ENCODE results near the gene CACNA1I. TPM values are rescaled to one million over a fixed set of nuclear protein-coding genes. Genes with fewer than 3 reads are reported as not detected.
A peak's percentile ranks its signal among the peaks of the same experiment; 100 is the strongest.

CACNA1I gene
- total RNA-seq, 1 donor from 2014 or later, result 0.05 TPM

DNA sequence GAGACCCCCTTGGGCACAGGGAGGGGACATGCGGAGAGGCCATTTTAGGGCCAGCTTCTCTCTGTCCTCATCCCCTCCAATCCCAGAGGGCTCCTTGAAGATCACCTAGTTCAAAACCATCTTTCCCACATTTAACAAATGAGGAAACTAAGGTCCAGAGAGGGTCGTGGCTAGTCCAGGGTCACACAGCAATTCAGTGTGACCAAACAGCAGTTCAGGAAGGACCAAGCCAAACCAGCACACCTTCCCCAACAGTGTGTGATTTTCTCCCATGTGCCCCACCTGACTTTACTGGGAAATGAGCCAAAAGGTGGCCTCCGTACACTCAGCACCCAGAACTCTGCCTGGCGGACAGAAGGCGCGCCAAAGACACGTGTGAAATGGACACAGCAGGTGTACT, 51.3 kb downstream of the CACNA1I start:
- no peak for ATAC-seq
- DNase-seq (ENCODE audit: low spot score), result no peak

GRCh38 chr22:39622881-39623367, 52.4 kb downstream of the CACNA1I start:
- peak; percentile 76 for ATAC-seq
- DNase-seq (ENCODE audit: low spot score), result peak; percentile 53

DNA sequence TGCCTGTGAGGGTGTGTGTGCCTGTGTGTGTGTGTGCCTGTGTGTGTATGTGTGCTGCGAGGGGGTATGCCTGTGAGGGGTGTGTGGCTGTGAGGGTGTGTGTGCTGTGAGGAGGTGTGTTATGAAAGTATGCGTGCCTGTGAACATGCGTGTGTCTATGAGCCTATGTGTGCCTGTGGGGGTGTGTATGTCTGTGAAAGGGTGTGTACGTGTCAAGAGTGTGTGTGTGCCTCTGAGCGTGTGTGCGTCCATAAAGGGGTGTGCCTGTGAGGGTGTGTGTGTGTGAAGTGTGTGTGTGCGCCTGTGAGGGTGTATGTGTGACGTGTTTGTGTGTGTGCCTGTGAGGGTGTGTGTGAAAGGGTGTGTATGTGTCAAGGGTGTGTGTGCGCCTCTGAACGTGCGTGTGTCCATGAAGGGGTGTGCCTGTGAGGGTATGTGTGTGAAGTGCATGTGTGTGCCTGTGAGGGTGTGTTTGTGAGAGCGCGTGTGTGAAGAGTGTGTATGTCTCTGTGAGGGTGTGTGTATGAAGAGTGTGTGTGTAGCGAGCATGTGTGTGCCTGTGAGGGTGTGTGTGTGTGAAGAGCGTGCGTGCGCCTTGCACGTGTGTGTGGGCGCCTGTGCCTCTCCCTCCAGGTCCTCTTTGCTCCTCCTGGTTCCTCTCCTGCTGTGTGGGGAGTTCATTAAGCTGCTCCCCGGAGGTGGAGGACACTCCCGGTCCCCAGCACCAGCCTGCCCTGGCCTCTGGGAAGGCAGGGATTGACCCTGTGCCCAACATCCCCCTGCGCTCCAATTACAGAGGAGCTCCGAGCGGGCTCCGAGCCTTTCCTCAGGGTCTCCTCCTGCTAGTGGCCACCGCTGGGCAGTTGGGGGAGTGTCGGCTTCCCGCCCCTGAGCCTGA, 53.3 kb downstream of the CACNA1I start:
- no peak for ATAC-seq
- DNase-seq (ENCODE audit: low spot score), result no peak

GRCh38 chr22:39624501-39624821, 53.9 kb downstream of the CACNA1I start:
- no peak for DNase-seq (ENCODE audit: low spot score)
- ATAC-seq, result peak; percentile 61

DNA sequence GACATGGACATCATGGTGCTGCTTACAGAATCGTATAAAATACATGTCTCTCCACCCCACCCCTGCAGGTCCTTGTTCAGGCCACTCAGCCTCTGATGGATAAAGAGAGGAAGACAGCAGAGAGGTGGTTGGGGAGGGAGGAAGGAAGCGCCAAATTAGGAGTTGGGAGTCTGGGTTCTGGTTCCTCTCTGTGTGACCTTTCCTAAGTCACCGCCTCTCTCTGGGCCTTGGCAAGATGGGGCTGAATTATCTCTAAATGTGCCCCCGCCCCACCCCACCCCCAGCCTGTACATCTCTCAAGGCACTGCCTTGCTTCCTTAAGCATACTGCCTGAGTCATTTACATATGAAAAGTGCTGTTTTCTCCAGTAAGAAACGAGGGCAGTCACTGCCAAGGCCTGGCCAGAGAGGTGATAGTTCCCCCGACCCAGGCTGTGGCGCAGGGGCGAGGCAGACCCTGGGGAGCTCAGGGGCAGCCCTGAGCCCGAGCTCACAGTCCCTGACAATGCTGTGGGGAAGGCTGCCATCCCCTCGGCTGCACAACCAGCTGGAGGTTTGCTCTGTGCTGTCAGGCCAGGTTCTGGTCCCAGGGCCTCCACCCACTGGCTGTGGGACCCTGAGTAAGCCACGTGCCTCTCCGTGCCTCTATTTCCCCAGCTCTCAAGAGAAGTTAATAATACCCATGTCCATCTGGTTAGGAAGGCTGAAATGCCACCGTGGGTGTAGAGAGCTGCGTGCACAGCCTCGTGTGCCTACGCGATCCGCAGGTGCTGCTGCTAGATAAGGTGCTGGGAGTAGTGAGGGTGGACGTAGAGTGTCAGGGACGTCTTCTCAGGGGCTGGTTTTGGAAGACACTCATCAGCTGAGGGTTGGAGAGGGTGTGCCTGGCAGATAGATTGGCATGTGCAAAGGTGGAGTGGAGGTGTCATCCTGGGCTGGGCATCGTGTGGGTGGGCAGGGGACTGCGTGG, 55.3 kb downstream of the CACNA1I start:
- no peak for ATAC-seq
- DNase-seq (ENCODE audit: low spot score), result no peak

DNA sequence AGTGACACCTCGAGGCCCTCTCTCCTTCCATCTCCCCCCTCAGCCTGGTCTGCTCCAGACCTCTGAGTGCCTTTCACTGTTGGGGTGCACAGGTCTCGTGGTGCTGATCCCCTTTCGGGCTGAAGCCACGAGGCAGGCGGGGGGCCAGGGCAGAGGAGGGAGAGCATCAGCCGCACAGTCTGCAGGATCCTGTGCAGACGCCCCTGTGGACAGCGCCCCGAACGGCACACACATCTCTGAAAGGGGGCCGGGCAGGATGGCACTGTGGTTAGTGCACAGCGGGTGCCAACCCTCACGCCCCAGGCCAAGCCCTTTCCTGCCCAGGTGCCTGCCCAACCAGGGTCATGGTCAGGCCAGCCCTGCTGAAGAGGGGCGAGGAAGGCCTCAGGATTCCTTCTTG, 56.7 kb downstream of the CACNA1I start:
- DNase-seq (ENCODE audit: low spot score) (no peak), ATAC-seq (no peak)

DNA sequence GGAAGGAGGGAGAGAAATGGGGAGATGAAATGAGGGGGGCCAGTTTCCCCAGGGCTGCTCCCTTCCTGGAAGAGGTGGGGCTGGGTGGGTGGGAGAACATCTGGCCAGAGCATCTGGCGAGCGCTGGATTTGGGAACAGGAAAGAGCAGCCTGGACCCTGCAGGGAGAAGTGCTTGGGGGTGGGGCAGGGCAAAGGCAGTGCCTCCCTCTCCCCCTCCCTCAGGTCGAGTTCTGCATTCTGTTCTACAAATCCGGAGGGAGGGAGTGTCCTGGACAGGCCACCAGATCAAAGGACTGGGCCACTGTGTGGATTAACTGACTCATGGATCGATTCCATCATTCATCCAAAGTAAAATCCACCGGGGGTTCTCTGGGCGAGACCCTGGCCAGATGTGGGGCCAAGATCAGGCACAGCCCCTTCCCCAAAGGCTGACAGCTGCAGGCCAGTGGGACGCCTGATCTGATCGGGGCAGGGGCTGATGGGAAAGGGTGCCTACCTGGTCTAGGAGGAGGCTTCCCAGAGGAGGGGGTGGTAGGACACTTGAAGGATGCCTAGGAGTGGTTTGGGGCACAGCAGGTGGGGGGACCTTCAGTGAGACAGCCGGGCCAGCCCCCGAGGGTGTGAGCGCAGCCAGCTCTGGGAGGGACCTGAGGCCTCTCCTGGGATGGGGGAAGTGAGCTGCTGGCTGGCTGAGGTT, 57.5 kb downstream of the CACNA1I start:
- ATAC-seq (no peak), DNase-seq (ENCODE audit: low spot score) (no peak)

- ATAC-seq (no peak), DNase-seq (ENCODE audit: low spot score) (no peak)
Observed at GRCh38 chr22:39628563-39629080, 58.1 kb downstream of the CACNA1I start.

- ATAC-seq, result no peak
- DNase-seq (ENCODE audit: low spot score), result no peak
Observed at GRCh38 chr22:39629851-39630250, 59.3 kb downstream of the CACNA1I start.

DNA sequence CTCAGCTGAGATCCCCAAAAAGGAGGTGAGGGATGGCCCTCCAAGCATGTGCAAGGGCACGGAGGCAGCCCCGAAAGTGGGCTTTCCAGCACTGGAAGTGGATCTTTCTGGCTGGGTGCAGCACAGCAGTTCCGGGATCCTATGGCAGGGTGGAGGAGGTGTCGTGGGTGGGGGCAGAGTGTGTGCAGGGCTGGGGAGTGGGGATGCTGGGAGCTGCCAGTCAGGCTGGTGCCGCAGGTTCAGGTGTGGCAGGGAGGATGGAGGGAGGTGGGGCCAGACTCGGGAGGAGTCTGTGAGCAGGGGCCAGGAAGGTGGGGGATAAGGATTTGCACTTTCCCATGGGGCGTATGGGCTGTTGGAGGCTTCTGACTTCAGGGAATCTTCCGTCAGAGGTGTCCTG, 60.2 kb downstream of the CACNA1I start:
- DNase-seq (ENCODE audit: low spot score) (no peak), ATAC-seq (no peak)

DNA sequence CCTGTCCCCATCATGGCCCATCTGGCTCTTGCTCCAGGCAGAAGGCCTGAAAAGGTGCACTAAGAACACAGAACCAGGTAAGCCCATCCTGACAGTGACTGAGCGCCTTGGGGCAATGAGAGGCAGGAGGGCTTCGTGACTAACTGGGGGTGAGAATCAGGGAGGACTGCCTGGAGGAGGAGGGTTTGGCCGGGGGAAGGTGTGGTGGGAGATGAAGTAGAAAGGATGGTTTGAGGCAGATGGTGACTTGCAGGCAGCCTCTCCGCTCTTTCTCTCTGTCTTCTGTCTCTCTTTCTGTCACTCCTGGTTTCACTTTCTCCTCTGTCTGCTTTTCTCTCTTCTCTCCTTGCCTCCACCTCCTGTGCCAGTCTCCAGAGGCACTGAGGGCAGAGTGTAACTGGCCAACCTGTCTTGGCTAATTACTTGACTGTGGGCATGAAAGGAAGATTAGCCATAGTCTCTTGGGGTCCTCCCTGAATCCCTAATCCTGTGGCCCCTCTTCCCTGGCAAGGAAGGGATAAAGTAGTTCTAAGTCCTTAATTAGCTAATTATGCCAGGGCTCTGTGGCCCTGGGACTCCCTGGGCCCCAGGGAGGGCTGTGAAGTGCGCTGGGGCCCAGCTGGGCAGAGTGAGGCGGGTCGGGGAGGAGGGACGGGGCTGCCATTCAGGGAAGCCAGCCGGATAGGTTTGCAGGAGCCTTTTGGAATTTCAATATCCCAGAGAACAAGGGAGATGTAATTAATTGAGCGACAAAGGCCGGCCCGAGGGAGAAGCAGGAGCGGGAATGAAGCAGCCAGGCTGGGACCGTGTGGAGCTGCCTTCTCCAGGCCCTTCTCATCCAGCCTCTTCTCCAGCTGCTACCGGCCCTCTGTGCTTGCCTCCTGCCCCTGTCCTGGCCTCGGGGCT, 61.1 kb downstream of the CACNA1I start:
- DNase-seq (ENCODE audit: low spot score), result no peak
- ATAC-seq, result no peak

DNA sequence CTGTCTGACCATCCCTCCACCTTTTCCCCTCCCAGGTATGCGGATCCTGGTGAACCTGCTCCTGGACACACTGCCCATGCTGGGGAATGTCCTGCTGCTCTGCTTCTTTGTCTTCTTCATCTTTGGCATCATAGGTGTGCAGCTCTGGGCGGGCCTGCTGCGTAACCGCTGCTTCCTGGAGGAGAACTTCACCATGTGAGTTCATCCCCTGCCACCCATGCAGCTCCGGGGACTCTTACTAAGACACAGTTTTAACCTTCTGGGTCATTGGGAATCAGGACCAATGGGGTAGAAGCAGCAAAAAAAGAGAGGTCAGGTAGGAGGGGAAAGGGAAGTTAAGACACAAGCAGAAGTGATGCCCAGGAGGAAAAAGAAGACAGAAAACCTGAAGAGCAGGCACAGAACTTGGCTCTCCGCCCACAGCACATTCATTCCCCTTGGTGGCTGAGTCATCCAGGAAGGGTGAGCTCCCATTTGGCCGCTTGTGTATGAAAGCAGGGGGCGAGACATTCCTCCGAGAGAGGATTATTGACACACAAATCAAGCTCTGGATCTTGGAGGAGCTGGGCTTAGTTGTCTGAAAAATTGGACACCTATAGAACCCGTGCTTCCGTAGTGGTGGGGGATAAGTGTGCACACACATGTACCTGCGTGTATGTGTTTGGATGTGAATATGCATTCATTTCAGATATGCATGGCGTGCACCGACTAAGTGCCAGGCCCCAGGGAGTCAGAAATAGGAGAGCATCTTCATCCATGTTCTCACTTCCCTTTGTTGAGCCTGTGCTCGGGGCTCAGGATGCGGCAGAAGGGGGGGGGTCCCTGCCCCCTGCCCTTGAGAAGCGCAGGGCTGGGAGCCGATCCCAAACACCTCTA, 64.2 kb downstream of the CACNA1I start:
- no peak for DNase-seq (ENCODE audit: low spot score)
- no peak for ATAC-seq

- ATAC-seq (no peak), DNase-seq (ENCODE audit: low spot score) (no peak)
Observed at GRCh38 chr22:39635719-39636118, 65.2 kb downstream of the CACNA1I start.

DNA sequence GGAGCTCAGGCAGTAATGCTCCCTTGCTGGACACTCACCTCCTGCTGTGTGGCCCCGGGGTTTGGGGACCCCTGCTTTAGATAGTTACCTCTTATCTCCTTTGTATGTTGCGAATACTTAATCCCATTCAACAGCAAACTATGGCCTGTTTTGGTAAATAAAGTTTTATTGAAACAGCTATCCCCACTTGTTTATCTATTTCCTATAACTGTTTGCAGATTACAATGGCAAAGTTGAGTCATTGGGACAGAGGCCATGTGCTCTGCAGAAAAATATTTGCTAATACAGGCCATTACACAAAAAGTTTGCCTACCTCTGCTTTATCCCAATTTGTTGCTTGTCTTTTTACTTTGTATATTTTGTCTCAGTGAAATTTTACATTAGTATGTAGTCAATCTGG, 68.4 kb downstream of the CACNA1I start:
- ATAC-seq (no peak), DNase-seq (ENCODE audit: low spot score) (no peak)

DNA sequence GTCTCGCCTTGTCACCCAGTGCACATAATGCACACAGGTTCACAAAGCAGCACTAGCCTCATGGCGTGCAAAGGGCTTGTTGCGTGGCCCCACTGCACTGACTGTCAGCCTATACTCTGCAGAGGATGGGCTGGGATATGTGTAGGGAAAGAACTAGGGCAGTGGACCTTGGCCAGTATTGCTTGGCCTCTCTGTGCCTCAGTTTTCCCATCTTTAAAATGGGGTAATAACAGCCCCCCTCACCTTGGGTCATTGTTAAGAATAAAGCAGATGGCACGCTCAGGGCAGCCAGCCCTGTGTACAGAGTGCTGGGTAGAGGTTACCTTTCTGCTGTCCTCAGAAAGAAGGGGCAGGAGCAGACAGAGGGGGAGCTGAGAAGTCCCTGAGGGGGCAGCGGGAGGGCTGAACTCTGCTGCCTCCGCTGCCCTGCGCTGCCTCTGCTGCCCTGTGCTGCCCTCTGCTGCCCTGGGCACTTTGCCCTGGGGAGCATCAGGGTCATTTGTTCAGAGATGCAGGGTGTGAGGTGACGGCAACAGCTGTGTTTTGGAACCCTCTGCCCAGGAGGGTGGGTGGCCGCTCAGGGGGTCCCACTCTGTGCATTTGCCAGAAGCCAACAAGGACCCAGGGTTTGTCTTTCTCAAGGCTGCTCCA, 71.2 kb downstream of the CACNA1I start:
- no peak for ATAC-seq
- no peak for DNase-seq (ENCODE audit: low spot score)

DNA sequence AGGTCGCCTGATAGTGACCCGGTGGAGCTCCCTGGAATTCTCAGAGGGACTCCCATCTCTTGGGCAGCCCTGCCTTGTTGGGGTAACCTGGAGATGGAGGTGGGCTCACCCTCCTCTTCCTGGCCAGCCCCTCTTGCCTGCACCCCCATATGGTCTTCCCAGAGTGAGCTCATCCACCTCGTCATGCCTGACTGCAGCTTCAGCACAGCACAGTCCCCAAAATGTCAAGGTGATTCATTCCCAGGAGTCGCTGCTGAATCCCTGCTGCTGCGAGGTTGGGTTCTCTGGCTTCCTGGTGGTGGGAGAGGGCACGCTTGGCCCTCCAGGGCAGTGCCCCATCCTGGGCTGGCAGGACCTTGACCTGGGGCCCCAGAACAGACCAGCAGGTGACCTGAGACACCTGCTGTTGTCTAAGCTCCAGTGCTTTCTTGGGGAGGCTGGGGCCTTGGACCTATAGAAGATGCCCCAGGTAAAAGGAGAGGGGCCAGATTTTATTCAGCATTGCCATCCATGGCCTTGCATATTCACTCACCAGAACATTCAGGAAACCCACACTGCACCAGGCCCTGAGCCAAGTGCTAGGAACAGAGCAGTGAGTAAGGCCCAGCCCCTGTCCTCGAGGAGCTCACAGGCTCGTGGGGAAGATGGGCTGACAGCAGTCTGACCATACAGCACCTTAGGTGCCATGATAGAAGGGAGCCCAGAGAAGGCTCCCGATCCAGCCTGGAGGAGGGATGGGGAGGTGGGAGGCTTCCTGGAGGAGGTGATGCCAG, 72.9 kb downstream of the CACNA1I start:
- DNase-seq (ENCODE audit: low spot score) (no peak), ATAC-seq (no peak)

GRCh38 chr22:39645532-39645931, 75.0 kb downstream of the CACNA1I start:
- DNase-seq (ENCODE audit: low spot score), result no peak
- ATAC-seq, result no peak

Data from left lobe of liver (tissue), 2 donors.